ENCODE measurements around the gene UBE2J2.

GRCh38 chr1:1290238-1290731, 16.6 kb upstream of the UBE2J2 start:
- peak; percentile 41 for TF ChIP-seq CTCF (IDR thresholded peaks at IDR 0.05)
- no peak for TF ChIP-seq EP300 (IDR thresholded peaks at IDR 0.05; ENCODE audit: borderline replicate concordance in 1 of 2, low read depth in 1 of 2, low read length in 1 of 2)
- TF ChIP-seq TCF12 (IDR thresholded peaks at IDR 0.05): no peak
- no peak for TF ChIP-seq REST (IDR thresholded peaks at IDR 0.05; ENCODE audit: low read depth, low read length)
- TF ChIP-seq POLR2AphosphoS5 (IDR thresholded peaks at IDR 0.05; ENCODE audit: low read depth, low read length): no peak
- TF ChIP-seq SMC3 (IDR thresholded peaks at IDR 0.05; ENCODE audit: low read depth, low read length): peak; percentile 46; the same call in 1 of the 2 replicates
- TF ChIP-seq, protein P1, sequence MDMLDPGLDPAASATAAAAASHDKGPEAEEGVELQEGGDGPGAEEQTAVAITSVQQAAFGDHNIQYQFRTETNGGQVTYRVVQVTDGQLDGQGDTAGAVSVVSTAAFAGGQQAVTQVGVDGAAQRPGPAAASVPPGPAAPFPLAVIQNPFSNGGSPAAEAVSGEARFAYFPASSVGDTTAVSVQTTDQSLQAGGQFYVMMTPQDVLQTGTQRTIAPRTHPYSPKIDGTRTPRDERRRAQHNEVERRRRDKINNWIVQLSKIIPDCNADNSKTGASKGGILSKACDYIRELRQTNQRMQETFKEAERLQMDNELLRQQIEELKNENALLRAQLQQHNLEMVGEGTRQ (IDR thresholded peaks at IDR 0.05; ENCODE audit: borderline replicate concordance, low read depth, low read length): no peak
- TF ChIP-seq EZH2phosphoT487 (IDR thresholded peaks at IDR 0.05; ENCODE audit: borderline replicate concordance, low read depth): no peak
- no peak for TF ChIP-seq FOXJ3 (CRISPR knock-in tag; IDR thresholded peaks at IDR 0.05)
- no peak for TF ChIP-seq CHD2 (IDR thresholded peaks at IDR 0.05; ENCODE audit: low read length, partially characterized antibody)
- TF ChIP-seq YY1 (IDR thresholded peaks at IDR 0.05; ENCODE audit: low read depth): no peak
- no peak for TF ChIP-seq RFX5 (IDR thresholded peaks at IDR 0.05; ENCODE audit: low read length)
- TF ChIP-seq TAF1 (IDR thresholded peaks at IDR 0.05; ENCODE audit: borderline replicate concordance, low read depth, low read length): no peak
- TF ChIP-seq RAD21 (IDR thresholded peaks at IDR 0.05; ENCODE audit: low read length): peak; percentile 43

Data from SK-N-SH (cell line).